ENCODE data around the gene SLC25A12. TPM values are rescaled to one million over a fixed set of nuclear protein-coding genes. Genes with fewer than 3 reads are reported as not detected.
A peak's percentile ranks its signal among the peaks of the same experiment; 100 is the strongest.

SLC25A12 gene
- total and polyA plus RNA-seq, 9 of the 15 experiments (the other 6 are each of a cell fraction or from before 2014, with no cell fraction given), result 13.5 to 36.5 (median 21.7) TPM

GRCh38 chr2:171893824-171894611, at the start of gene SLC25A12 (continued):
- TF ChIP-seq ZNF512 (tag; IDR thresholded peaks at IDR 0.05) (no peak), STAG1 (CRISPR knock-in tag; IDR thresholded peaks at IDR 0.05; ENCODE audit: borderline replicate concordance) (no peak), TAF15 (IDR thresholded peaks at IDR 0.05; ENCODE audit: low read depth, low read length) (no peak), SFPQ (IDR thresholded peaks at IDR 0.05; ENCODE audit: low read depth, low read length) (no peak), SMAD3 (CRISPR knock-in tag; conservative IDR thresholded peaks at IDR 0.05) (no peak), SRSF1 (IDR thresholded peaks at IDR 0.05; ENCODE audit: low read depth, low read length) (no peak), ZFPM2 (CRISPR knock-in tag; IDR thresholded peaks at IDR 0.05) (no peak), SRSF7 (optimal IDR thresholded peaks at IDR 0.05; ENCODE audit: low read depth, low read length) (no peak), HNRNPUL1 (IDR thresholded peaks at IDR 0.05; ENCODE audit: low read length) (no peak), ZBTB9 (CRISPR knock-in tag; IDR thresholded peaks at IDR 0.05) (no peak), HOXB6 (CRISPR knock-in tag; IDR thresholded peaks at IDR 0.05; ENCODE audit: borderline replicate concordance) (no peak), CHD2 (IDR thresholded peaks at IDR 0.05; ENCODE audit: low read depth, low read length) (no peak; the same call in 1 of the 2 replicates), ELK3 (CRISPR knock-in tag; IDR thresholded peaks at IDR 0.05) (no peak), ZNF384 (IDR thresholded peaks at IDR 0.05; ENCODE audit: low read depth, low read length) (no peak), MTF1 (CRISPR knock-in tag; IDR thresholded peaks at IDR 0.05; ENCODE audit: borderline replicate concordance) (no peak), HIVEP1 (CRISPR knock-in tag; IDR thresholded peaks at IDR 0.05) (peak; percentile 24; the same call in 1 of the 2 replicates), NR2F6 (CRISPR knock-in tag; IDR thresholded peaks at IDR 0.05) (no peak), NR2C2 (CRISPR knock-in tag; IDR thresholded peaks at IDR 0.05) (no peak), NR2C2 (tag; IDR thresholded peaks at IDR 0.05) (peak; percentile 52), SNAPC5 (CRISPR knock-in tag; IDR thresholded peaks at IDR 0.05) (no peak)

Data from K562 (cell line).